ENCODE results near the gene NLGN1.

Gene NLGN1

GRCh38 chr3:174153871-174154270 is 756.3 kb downstream of the NLGN1 start:
- TF ChIP-seq TAF1 (IDR thresholded peaks at IDR 0.05; ENCODE audit: borderline replicate concordance, insufficient read depth, low read length): no peak
- no peak for TF ChIP-seq REST (IDR thresholded peaks at IDR 0.05; ENCODE audit: insufficient read depth in 1 of 2, low read depth in 2 of 2, low read length in 2 of 2)
- TF ChIP-seq SIN3A (IDR thresholded peaks at IDR 0.05; ENCODE audit: borderline replicate concordance, insufficient read depth, low read length): no peak
- no peak for TF ChIP-seq FOXP2 (optimal IDR thresholded peaks at IDR 0.05; ENCODE audit: borderline replicate concordance, extremely low read depth, extremely low read length, insufficient read depth)
- no peak for TF ChIP-seq POLR2AphosphoS5 (IDR thresholded peaks at IDR 0.05; ENCODE audit: low read depth, low read length)

GRCh38 chr3:174156200-174156599 is 758.7 kb downstream of the NLGN1 start:
- no peak for TF ChIP-seq REST (IDR thresholded peaks at IDR 0.05; ENCODE audit: insufficient read depth in 1 of 2, low read depth in 2 of 2, low read length in 2 of 2)

GRCh38 chr3:174158674-174159073 is 761.1 kb downstream of the NLGN1 start:
- TF ChIP-seq POLR2AphosphoS5 (IDR thresholded peaks at IDR 0.05; ENCODE audit: low read depth, low read length): no peak
- TF ChIP-seq SIN3A (IDR thresholded peaks at IDR 0.05; ENCODE audit: borderline replicate concordance, insufficient read depth, low read length): no peak
- TF ChIP-seq TAF1 (IDR thresholded peaks at IDR 0.05; ENCODE audit: borderline replicate concordance, insufficient read depth, low read length): no peak
- no peak for TF ChIP-seq REST (IDR thresholded peaks at IDR 0.05; ENCODE audit: insufficient read depth in 1 of 2, low read depth in 2 of 2, low read length in 2 of 2)
- TF ChIP-seq FOXP2 (optimal IDR thresholded peaks at IDR 0.05; ENCODE audit: borderline replicate concordance, extremely low read depth, extremely low read length, insufficient read depth): no peak

GRCh38 chr3:174159604-174160003 is 762.1 kb downstream of the NLGN1 start:
- TF ChIP-seq REST (IDR thresholded peaks at IDR 0.05; ENCODE audit: insufficient read depth in 1 of 2, low read depth in 2 of 2, low read length in 2 of 2) (no peak), POLR2AphosphoS5 (IDR thresholded peaks at IDR 0.05; ENCODE audit: low read depth, low read length) (no peak)

GRCh38 chr3:174162550-174162949 is 765.0 kb downstream of the NLGN1 start:
- TF ChIP-seq TAF1 (IDR thresholded peaks at IDR 0.05; ENCODE audit: borderline replicate concordance, insufficient read depth, low read length) (no peak), SIN3A (IDR thresholded peaks at IDR 0.05; ENCODE audit: borderline replicate concordance, insufficient read depth, low read length) (no peak), POLR2AphosphoS5 (IDR thresholded peaks at IDR 0.05; ENCODE audit: low read depth, low read length) (no peak), FOXP2 (optimal IDR thresholded peaks at IDR 0.05; ENCODE audit: borderline replicate concordance, extremely low read depth, extremely low read length, insufficient read depth) (no peak), REST (IDR thresholded peaks at IDR 0.05; ENCODE audit: insufficient read depth in 1 of 2, low read depth in 2 of 2, low read length in 2 of 2) (no peak)
